Adrenal gland (tissue), 5 donors: ENCODE results near the gene ZBP1.

Experiments
- CTCF ChIP-seq, 6 experiments: fragments of 450-650 bp in 4 of 6; fragments of 200-600 bp in 2 of 6; sonication (generic) in 1 of 6; IDR thresholded peaks; 1 replicate in 5 of 6; 2 replicates in 1 of 6; pipeline versions ENCODE4 v1.5.1 to v1.8.0; 2016 to 2021; ENCODE audit warnings: antibody characterized with exemption in 6 of 6, mild to moderate bottlenecking in 2 of 6, moderate library complexity in 1 of 6
- POLR2A ChIP-seq, 2 donors: fragments of 450-650 bp; IDR thresholded peaks; one replicate each; pipeline ENCODE4 v1.6.1; 2017; ENCODE audit warnings: antibody characterized with exemption in 2 of 2, mild to moderate bottlenecking in 2 of 2, moderate library complexity in 1 of 2
- donor health status: DM: no; HTN: no; CAD: no.

- TF ChIP-seq POLR2A (IDR thresholded peaks at IDR 0.05) (no peak), CTCF (IDR thresholded peaks at IDR 0.05) (no peak)
Observed at GRCh38 chr20:57649617-57650015, 29.4 kb upstream of the ZBP1 start.
